Measurements from ENCODE around the gene H2AZ2.

Gene H2AZ2

DNA sequence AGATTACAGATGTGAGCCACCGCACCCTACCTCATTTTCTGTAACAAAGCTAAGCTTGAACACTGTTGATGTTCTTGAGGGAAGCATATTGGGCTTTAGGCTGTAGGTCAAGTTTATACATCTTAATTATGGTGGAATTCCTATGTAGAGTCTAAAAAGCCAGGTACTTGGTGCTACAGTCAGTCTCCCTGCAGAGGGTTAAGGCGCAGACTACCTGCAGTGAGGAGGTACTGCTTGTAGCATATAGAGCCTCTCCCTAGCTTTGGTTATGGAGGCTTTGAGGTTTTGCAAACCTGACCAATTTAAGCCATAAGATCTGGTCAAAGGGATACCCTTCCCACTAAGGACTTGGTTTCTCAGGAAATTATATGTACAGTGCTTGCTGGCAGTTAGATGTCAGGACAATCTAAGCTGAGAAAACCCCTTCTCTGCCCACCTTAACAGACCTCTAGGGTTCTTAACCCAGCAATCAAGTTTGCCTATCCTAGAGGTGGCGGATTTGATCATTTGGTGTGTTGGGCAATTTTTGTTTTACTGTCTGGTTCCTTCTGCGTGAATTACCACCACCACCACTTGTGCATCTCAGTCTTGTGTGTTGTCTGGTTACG lies 45.4 kb downstream of the H2AZ2 start:
- TF ChIP-seq FOXP2 (optimal IDR thresholded peaks at IDR 0.05; ENCODE audit: borderline replicate concordance, extremely low read depth, extremely low read length, insufficient read depth), result no peak
- TF ChIP-seq POLR2AphosphoS5 (IDR thresholded peaks at IDR 0.05; ENCODE audit: low read depth, low read length), result peak; percentile 41; the same call in 1 of the 2 replicates

DNA sequence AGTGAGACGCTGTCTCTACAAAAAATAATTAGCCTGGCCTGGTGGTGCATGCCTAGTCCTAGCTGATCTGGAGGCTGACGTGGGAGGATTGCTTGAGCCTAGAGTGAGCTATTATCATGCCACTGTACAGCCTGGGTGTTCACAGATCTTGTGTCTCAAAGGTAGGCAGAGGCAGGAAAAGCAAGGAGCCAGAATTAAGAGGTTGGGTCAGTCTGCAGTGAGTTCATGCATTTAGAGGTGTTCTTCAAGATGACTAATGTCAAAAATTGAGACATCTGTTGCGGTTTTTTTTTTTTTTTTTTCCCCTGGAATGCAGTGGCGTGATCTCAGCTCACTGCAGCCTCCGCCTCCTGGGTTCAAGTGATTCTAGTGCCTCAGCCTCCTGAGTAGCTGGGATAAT lies 46.0 kb downstream of the H2AZ2 start:
- TF ChIP-seq SIN3A (IDR thresholded peaks at IDR 0.05; ENCODE audit: borderline replicate concordance, insufficient read depth, low read length) (no peak), TAF1 (IDR thresholded peaks at IDR 0.05; ENCODE audit: borderline replicate concordance, insufficient read depth, low read length) (no peak), POLR2AphosphoS5 (IDR thresholded peaks at IDR 0.05; ENCODE audit: low read depth, low read length) (peak; percentile 51; the same call in 1 of the 2 replicates)

DNA sequence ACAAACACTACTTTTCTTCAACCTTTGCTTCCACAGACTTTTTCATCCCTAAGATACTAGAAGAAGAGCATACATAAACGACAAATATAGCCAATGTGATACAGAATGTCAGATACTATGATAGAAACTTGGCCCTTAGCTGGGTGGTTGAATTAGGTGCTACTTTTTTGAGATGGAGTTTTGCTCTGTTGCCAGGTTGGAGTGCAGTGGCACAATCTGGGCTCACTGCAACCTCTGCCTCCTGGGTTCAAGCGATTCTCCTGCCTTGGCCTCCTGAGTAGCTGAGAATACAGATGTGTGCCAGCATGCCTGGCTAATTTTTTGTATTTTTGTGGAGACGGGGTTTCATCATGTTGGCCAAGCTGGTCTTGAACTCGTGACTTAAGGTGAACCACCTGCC lies 47.9 kb downstream of the H2AZ2 start:
- peak; percentile 52; the same call in 1 of the 2 replicates for TF ChIP-seq POLR2AphosphoS5 (IDR thresholded peaks at IDR 0.05; ENCODE audit: low read depth, low read length)
- TF ChIP-seq, protein P1, sequence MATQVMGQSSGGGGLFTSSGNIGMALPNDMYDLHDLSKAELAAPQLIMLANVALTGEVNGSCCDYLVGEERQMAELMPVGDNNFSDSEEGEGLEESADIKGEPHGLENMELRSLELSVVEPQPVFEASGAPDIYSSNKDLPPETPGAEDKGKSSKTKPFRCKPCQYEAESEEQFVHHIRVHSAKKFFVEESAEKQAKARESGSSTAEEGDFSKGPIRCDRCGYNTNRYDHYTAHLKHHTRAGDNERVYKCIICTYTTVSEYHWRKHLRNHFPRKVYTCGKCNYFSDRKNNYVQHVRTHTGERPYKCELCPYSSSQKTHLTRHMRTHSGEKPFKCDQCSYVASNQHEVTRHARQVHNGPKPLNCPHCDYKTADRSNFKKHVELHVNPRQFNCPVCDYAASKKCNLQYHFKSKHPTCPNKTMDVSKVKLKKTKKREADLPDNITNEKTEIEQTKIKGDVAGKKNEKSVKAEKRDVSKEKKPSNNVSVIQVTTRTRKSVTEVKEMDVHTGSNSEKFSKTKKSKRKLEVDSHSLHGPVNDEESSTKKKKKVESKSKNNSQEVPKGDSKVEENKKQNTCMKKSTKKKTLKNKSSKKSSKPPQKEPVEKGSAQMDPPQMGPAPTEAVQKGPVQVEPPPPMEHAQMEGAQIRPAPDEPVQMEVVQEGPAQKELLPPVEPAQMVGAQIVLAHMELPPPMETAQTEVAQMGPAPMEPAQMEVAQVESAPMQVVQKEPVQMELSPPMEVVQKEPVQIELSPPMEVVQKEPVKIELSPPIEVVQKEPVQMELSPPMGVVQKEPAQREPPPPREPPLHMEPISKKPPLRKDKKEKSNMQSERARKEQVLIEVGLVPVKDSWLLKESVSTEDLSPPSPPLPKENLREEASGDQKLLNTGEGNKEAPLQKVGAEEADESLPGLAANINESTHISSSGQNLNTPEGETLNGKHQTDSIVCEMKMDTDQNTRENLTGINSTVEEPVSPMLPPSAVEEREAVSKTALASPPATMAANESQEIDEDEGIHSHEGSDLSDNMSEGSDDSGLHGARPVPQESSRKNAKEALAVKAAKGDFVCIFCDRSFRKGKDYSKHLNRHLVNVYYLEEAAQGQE (IDR thresholded peaks at IDR 0.05; ENCODE audit: insufficient read depth in 1 of 2, low read depth in 2 of 2, low read length in 2 of 2), result no peak

DNA sequence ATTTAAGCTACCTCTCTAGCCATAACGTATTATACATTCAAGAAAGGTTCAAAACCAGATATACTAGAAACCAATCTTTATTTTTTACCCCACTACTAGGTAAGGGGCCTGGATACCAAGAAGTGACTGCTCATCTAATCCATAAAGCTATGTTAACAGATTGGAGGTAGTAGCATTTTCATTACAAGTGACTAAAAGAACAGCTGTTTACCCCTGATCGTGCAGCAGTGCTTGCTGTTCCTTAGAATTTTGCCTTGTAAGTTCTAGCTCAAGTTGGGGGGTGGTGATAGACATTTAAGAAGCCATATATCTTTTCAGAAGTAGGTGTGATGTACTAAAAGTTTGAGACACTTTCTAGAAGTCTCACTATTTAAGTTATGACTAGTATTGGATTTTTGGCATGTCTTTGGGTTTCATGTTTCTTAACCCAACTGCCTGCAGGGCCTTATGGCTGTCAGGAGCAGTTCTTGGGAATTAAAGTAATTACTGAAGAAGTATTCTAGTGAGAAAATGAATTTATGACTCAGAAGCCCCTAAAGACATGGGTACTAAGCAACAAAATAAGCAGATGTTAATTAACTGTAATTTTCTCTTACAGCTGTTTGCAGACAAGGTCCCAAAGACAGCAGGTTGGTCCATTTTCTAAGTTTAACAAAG lies 49.1 kb downstream of the H2AZ2 start:
- TF ChIP-seq TAF1 (IDR thresholded peaks at IDR 0.05; ENCODE audit: borderline replicate concordance, insufficient read depth, low read length), result no peak
- TF ChIP-seq, protein P1 (IDR thresholded peaks at IDR 0.05; ENCODE audit: insufficient read depth in 1 of 2, low read depth in 2 of 2, low read length in 2 of 2), result no peak
- TF ChIP-seq FOXP2 (optimal IDR thresholded peaks at IDR 0.05; ENCODE audit: borderline replicate concordance, extremely low read depth, extremely low read length, insufficient read depth), result no peak
- no peak for TF ChIP-seq SIN3A (IDR thresholded peaks at IDR 0.05; ENCODE audit: borderline replicate concordance, insufficient read depth, low read length)
- no peak for TF ChIP-seq POLR2AphosphoS5 (IDR thresholded peaks at IDR 0.05; ENCODE audit: low read depth, low read length)

DNA sequence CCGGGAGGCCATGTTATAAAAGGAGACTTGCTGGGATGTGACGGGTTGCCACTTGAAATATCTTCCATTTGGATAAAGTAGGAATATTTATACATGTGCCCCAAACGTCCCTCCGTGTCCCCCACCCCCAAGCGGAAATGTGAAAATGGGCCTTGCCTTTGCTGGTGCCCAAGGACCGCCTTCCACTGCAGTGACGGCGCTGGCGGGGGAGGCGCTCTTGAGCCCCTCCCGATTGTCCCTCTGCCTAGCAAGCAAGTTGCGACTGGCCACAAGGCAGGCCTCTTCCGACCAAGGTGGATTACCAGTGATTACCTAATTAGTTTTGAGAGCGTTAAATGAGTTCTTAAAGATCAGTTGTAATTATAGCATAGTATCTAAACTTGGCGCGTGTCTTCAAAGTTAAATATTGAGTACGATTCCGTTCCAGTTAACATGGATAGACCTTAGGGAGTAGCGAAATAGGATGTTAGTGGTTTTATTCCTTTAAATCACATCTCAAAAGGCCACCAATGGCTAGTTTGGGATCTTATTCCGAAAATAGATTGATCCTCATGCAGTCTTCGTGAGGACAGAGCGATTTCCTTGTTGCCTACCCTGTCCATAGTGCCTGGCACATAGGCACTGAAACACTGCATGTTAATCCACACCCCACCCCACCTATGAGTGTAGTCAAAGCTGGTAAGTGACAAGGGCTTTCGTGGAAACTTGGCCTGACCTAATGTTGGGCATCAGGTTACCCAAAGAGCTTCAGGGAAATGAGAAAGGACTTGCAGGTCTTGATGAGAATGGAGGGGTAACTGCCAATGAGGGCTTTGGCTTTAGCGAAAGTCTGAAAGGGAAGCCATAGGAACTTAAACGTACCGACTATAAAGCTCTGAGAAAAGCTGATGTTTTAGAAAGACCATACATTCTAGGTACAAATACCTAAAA lies 50.3 kb downstream of the H2AZ2 start:
- TF ChIP-seq POLR2AphosphoS5 (IDR thresholded peaks at IDR 0.05; ENCODE audit: low read depth, low read length) (peak; percentile 72; the same call in 1 of the 2 replicates), TAF1 (IDR thresholded peaks at IDR 0.05; ENCODE audit: borderline replicate concordance, insufficient read depth, low read length) (peak; percentile 73; the same call in 1 of the 2 replicates), SIN3A (IDR thresholded peaks at IDR 0.05; ENCODE audit: borderline replicate concordance, insufficient read depth, low read length) (no peak), FOXP2 (optimal IDR thresholded peaks at IDR 0.05; ENCODE audit: borderline replicate concordance, extremely low read depth, extremely low read length, insufficient read depth) (no peak)
- TF ChIP-seq, protein P1 (IDR thresholded peaks at IDR 0.05; ENCODE audit: insufficient read depth in 1 of 2, low read depth in 2 of 2, low read length in 2 of 2), result peak; percentile 14 to 48; a peak in 1 of 4 replicates

Data from PFSK-1 (cell line).